Rectal smooth muscle tissue (tissue), 1 donor: ENCODE data around the gene NFKBIB.

Source experiments
- H3K27ac ChIP-seq: one replicate; pipeline ENCODE4 v1.7.0; 2013; ENCODE audit warnings: low read depth, low read length, inconsistent platforms
- H3K27me3 ChIP-seq: one replicate; pipeline ENCODE4 v1.7.0; 2013; ENCODE audit warnings: low read length; ENCODE audit not compliant: control insufficient read depth, insufficient read depth
- H3K36me3 ChIP-seq: one replicate; pipeline ENCODE4 v1.7.0; 2013; ENCODE audit warnings: low read length; ENCODE audit not compliant: control insufficient read depth, insufficient read depth
- H3K4me1 ChIP-seq: one replicate; pipeline ENCODE4 v1.7.0; 2013; ENCODE audit warnings: low read length; ENCODE audit not compliant: control insufficient read depth, insufficient read depth
- H3K4me3 ChIP-seq: one replicate; pipeline ENCODE4 v1.7.0; 2013; ENCODE audit warnings: low read length
- H3K9ac ChIP-seq: one replicate; pipeline ENCODE4 v1.7.0; 2013; ENCODE audit warnings: low read length

The NFKBIB gene

DNA sequence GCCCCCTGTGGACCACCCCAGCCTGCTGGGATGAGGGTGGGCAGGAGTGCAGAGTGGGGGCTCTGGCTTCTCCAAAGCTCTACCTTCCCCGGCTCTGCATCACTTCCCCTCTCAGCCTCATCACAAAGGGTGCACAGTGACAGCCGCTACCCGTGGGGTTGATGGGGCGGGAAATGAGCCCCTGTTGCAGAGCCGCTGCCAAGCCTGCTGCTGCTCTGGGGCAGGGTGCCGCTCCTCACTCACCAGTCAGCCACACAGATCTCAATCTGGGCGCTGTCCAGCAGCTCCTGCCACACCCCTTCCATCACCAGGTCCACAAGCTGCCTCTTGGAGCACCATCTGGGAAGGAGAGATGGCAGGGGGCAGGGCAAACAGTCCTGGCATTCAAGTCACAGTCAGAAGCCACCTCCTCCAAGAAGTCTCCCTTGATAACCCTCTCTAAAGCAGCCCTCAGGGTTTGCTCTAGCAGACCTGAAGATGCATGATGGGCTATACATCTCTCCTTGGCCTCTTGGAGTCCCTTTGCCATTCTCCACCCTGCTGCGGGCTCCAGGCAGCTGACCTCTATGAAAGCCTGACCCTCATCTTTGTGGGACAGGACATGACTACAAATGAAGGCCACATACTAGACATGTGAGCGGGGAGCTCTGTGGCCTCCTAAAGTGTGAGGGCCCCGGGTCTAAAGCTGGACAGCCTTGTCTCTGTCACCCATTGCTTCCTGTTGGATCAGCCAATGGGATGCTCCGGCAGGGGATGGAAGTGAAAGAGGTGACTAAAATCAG is 46.7 kb downstream of the NFKBIB start:
- peaks cover 4% of the 10 kb centered on the region for H3K4me1 ChIP-seq
- H3K36me3 ChIP-seq: no peaks in the 10 kb centered on the region
- H3K27ac ChIP-seq: no peak overlapping the region
- no peak overlapping the region for H3K9ac ChIP-seq
- no peaks in the 10 kb centered on the region for H3K27me3 ChIP-seq
- no peak overlapping the region for H3K4me3 ChIP-seq

DNA sequence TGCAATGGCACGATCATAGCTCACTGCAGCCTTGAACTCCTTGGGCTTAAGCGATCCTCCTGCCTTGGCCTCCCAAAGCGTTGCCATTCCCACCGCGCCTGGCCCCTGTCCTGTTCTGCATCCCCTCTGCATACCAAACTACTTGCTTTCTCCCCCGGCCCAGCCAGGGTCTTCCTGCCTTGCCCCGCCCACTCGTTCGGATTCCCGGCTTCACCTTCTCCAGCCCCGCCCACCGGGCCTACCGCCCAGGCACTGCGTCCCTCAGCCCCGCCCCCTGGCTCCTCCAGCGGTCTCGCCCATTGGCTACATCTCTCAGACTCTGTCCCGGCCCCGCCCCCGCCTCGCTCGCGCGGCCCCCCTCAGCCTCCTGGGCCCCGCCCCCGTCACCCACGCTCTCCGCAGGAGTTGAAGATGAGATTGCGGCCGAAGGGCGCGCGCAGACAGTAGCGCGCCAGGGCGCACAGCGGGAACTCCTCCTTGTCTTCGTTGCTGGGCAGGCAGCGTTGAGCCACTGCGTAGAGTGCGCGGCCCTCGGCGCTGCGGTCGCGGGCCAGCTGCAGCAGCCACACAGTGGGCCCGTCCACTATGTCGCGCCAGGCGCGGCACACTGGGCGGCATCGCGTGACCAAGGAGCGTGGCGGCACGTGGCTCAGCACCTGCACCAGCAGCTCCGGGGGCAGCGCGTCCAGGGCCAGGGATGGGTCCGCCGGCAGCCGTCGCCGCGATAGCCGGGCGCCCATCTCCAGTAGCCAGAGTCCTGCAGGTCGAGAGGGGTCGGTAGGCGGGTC is 50.0 kb downstream of the NFKBIB start:
- no peak overlapping the region for H3K27ac ChIP-seq
- no peaks in the 10 kb centered on the region for H3K36me3 ChIP-seq
- H3K4me3 ChIP-seq: peak overlapping the region; percentile 59
- peaks cover 4% of the 10 kb centered on the region for H3K4me1 ChIP-seq
- H3K27me3 ChIP-seq: no peaks in the 10 kb centered on the region
- no peak overlapping the region for H3K9ac ChIP-seq

DNA sequence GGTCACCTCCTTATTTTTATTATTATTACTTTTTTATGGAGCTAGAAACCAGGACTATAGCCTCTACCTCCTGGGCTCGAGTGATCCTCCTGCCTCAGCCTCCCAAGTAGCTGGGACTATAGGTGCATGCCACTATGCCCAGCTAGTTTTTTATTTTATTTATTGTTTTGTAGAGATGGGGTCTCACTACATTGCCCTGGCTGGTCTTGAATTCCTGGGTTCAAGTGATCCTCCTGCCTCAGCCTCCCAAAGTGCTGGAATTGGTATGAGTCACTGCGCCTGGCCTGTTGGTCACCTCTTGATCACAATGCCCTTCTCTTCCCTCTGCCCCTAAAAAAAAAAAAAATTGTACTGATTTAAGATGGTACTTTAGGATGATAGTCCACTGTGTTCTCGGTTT is 51.4 kb downstream of the NFKBIB start:
- Histone ChIP-seq H3K4me3 (no peak overlapping the region), H3K36me3 (no peaks in the 10 kb centered on the region), H3K9ac (no peak overlapping the region), H3K27ac (no peak overlapping the region), H3K4me1 (peaks cover 4% of the 10 kb centered on the region), H3K27me3 (no peaks in the 10 kb centered on the region)

DNA sequence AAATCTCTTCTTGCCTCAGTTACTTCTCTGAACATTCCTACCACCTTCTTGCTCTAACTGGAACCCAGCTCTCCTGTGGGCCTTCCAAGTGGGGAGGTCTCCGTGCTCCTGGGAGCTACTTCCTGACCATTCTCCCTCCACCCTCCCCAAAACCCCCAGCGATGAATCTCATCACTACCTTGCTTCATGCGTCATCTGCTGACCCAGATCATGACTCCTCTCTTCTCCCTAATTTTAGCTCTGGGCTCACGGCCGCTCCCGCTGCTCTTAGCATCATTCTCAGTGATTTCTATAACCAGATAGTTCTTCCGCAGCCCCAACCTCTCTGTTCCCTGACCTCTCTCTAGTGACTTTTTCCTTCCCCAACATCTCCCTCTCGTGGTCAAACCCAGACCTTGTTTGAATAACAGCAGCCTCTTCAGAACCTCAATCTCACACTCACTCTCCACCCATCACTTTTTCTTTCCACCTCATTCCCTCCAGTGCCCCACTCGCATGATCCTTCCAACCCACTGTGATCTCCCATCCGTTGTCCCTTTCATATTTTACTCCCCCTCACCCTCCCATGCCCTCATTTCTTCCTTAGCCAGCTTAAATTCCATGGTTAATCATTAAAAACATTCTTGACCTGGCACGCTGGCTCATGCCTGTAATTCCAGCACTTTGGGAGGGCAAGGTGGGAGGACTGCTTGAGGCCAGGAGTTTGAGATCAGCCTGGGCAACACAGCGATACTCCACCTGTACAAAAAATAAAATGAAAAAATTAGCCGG is 52.8 kb downstream of the NFKBIB start:
- Histone ChIP-seq H3K36me3 (no peaks in the 10 kb centered on the region), H3K4me3 (no peak overlapping the region), H3K27me3 (no peaks in the 10 kb centered on the region), H3K4me1 (peaks cover 4% of the 10 kb centered on the region), H3K9ac (no peak overlapping the region), H3K27ac (no peak overlapping the region)

DNA sequence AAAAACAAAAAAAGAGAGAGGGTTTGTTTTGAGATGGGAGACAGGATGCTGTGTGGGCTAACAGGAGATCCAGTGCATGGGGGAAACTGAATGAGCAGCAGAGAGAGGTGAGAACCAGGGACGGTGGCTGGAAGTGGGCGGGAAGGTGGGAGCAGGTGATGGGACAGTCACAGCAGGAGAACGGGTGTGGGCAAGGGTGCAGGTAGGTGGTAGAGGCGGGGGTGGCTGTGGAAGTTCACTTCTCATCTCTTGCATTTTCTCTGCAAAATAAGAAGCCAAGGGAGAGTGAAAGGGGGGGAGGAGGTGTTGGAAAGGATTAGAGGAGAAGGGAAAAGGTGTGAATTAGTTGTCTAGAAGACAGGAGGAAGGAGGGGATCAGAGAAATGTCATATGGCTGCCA is 53.9 kb downstream of the NFKBIB start:
- Histone ChIP-seq H3K4me3 (no peak overlapping the region), H3K36me3 (no peaks in the 10 kb centered on the region), H3K4me1 (peaks cover 4% of the 10 kb centered on the region), H3K27ac (no peak overlapping the region), H3K9ac (no peak overlapping the region), H3K27me3 (no peaks in the 10 kb centered on the region)

DNA sequence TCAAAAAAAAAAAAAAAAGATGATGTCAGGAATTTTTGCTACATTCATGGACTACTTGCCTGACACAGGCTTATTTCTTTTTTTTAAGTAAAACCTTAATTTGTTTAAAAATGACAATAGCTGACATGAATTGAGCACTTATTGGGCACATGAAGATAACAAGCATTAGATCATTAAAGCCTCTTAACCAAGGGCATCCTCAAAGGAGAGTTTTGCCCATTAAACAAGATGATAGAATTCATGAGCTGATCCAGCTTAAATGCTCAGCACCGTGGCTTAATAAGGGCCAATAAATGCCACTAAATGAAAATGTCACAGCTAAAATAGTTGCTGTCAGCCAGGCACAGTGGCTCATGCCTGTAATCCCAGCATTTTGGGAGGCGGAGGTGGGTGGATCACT is 56.5 kb downstream of the NFKBIB start:
- Histone ChIP-seq H3K36me3 (no peaks in the 10 kb centered on the region), H3K27me3 (no peaks in the 10 kb centered on the region), H3K4me1 (no peaks in the 10 kb centered on the region), H3K4me3 (no peak overlapping the region), H3K9ac (no peak overlapping the region), H3K27ac (no peak overlapping the region)

DNA sequence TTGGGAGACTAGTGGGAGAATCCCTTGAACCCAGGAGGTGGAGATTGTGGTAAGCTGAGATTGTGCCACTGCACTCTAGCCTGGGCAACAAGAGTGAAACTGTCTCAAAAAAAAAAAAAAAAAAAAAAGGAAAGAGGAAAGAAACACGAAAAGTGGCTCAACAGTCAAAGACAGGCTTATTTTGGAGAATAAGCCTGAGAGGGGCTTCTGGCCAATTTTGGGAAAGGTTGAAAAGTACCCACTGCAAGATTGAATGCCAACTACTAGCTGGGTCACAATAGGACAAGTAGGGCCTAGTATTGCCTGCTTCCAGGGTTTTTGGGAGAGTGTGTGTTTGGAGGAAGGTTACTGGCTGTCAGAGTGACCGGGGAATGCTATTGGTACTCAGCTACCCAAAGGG is 58.5 kb downstream of the NFKBIB start:
- peaks cover 3% of the 10 kb centered on the region for H3K4me1 ChIP-seq
- no peaks in the 10 kb centered on the region for H3K36me3 ChIP-seq
- no peaks in the 10 kb centered on the region for H3K27me3 ChIP-seq
- no peak overlapping the region for H3K4me3 ChIP-seq
- H3K9ac ChIP-seq: no peak overlapping the region
- no peak overlapping the region for H3K27ac ChIP-seq
